GM18951 (cell line): Measurements from ENCODE around the gene PRODH2.

Experiments used
- POLR2A ChIP-seq: IDR thresholded peaks from 4 replicates; pipeline ENCODE4 v1.6.1; 2011; ENCODE audit warnings: mild to moderate bottlenecking; ENCODE audit not compliant: insufficient read length, insufficient read depth; ENCODE audit errors: extremely low read depth
- in situ Hi-C: fragments of 300-500 bp; cut with MboI; formaldehyde crosslinking; loops from one replicate; pipeline ENCODE4 v1.12.0; 2022; ENCODE audit warnings: low sequenced_read_pairs, mixed read lengths, inconsistent platforms; ENCODE audit not compliant: unreplicated experiment

Gene PRODH2

GRCh38 chr19:35828692-35829301, 16.2 kb upstream of the PRODH2 start:
- in situ Hi-C loops, result no loop called here

DNA sequence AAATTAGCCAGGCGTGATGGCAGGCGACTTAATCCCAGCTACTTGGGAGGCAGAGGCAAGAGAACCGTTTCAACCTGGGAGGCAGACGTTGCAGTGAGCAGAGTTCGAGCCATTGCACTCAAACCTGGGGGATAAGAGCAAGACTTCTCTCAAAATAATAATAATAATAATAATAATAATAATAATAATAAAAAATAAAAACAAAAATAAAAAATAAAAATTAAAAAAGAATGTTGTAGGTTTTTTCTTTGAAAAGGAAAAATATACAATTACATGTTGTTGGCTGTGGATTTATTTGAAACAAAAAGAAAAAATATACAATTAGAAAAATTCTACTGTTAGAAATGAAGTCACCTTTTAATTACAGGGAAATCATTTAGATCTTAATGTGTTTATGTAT, 11.5 kb upstream of the PRODH2 start:
- TF ChIP-seq POLR2A, result no peak
- in situ Hi-C loops, result no loop called here

More at GRCh38 chr19:35828692-35829301, 16.2 kb upstream of the PRODH2 start:
- no peak for TF ChIP-seq POLR2A

DNA sequence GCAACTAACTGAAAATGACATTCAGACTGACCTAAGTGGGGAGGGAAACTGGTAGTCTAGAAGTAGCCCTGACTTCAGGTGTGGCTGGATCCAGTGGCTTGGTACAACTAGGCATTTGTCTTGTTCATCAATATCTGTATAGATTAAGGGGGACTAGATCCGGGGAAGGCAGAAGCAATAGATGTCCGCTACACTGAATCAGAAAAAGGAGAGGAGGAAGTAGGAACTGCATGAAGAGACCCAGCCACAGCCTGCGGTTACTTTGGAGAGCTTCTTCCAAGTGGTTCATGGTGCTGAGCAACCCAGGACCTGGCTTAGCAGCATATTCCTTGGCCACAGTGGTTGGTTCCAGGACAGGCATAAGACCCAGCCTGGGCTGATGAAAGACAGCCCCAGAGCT, 9.9 kb upstream of the PRODH2 start:
- TF ChIP-seq POLR2A, result no peak
- in situ Hi-C loops, result no loop called here

GRCh38 chr19:35818445-35818844, 5.8 kb upstream of the PRODH2 start:
- no peak for TF ChIP-seq POLR2A
- in situ Hi-C loops, result no loop called here

GRCh38 chr19:35816846-35817245, 4.2 kb upstream of the PRODH2 start:
- in situ Hi-C loops, result no loop called here
- no peak for TF ChIP-seq POLR2A

- TF ChIP-seq POLR2A, result no peak
- in situ Hi-C loops, result no loop called here
Observed at GRCh38 chr19:35816262-35816661, 3.6 kb upstream of the PRODH2 start.

- in situ Hi-C loops, result no loop called here
- no peak for TF ChIP-seq POLR2A
Observed at GRCh38 chr19:35813043-35813890, 622 bp upstream of the PRODH2 start.

- no peak for TF ChIP-seq POLR2A
- in situ Hi-C loops, result no loop called here
Observed at GRCh38 chr19:35811317-35812219, 1.1 kb downstream of the PRODH2 start.

DNA sequence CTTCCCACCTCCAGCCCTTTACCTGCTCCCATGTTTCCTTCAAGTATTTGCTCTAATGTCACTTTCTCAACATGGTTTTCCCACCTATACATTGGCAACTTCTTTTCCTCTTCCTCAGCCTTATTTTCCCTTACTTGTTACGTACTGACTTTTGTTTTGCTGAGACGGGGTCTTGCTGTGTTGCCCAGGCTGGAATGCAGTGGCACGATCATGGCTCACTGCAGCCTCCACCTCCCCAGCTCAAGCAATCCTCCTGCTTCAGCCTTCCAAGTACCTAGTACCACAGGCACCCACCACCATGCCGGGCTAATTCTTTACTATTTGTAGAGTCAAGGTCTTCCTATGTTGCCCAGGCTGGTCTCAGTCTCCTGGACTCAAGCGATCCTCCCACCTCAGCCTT, 5.0 kb downstream of the PRODH2 start:
- in situ Hi-C loops, result no loop called here
- no peak for TF ChIP-seq POLR2A

- TF ChIP-seq POLR2A, result no peak
- in situ Hi-C loops, result no loop called here
Observed at GRCh38 chr19:35806597-35806996, 6.0 kb downstream of the PRODH2 start.

GRCh38 chr19:35805526-35806102, 7.0 kb downstream of the PRODH2 start:
- in situ Hi-C loops, result no loop called here
- no peak for TF ChIP-seq POLR2A

DNA sequence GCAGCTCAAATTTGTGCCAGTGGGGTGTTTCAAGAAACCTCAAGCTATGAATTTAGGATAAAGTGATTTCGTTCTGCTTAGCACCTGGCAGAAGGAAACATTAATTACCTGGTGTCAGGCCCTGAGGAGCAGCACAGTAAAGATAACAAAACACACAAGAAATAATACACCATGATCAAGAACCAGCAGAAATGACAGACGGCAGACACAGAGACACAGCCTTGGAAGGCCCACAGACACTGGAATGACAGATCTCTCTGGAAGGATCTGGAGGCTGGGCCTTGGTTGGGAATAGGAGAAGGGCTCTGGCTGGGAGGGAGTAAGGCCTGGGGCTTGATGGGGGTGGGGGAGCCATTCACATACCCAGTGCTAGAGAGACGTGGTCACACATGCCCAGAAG, 10.8 kb downstream of the PRODH2 start:
- in situ Hi-C loops, result no loop called here
- no peak for TF ChIP-seq POLR2A

GRCh38 chr19:35797663-35798062, 15.0 kb downstream of the PRODH2 start:
- in situ Hi-C loops, result no loop called here
- no peak for TF ChIP-seq POLR2A
